GM19395 (cell line): ENCODE measurements around the gene TRIM73.
"Not testable (repeated sequence)": the region's sequence is repeated elsewhere in the genome, so short reads cannot be mapped to it uniquely, and the experiment has no call there.

Experiments used
- ATAC-seq: cut with Tn5 transposase; IDR thresholded peaks from one replicate; pipeline ENCODE4 v1.9.1; 2021; ENCODE audit warnings: mild to moderate bottlenecking, moderate library complexity; ENCODE audit not compliant: unreplicated experiment

Gene TRIM73

DNA sequence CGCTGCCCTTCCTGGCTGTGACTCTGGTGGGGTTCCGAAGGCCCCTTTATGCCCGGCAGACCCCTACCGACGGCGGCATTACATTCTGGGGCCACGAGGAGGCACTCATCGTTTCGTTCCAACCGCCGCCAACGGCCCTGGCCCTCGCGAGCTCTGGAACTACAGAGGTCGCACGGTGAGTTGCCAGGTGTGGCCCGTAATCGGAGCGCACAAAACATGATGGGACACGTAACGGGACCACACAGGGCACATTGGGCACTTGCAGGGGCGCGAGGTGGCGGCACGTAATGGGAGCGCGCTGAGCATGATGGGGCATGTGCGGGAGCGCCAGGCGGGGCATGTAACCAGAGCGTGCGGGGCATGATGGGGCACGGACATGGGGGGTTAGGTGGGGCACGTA, at the start of gene TRIM73:
Gene TRIM73 (plus strand): TSS at position 301 of the 400 bp plus-strand sequence. CDS start 3,305 bp downstream, outside the sequence.
- not testable (repeated sequence) for ATAC-seq

DNA sequence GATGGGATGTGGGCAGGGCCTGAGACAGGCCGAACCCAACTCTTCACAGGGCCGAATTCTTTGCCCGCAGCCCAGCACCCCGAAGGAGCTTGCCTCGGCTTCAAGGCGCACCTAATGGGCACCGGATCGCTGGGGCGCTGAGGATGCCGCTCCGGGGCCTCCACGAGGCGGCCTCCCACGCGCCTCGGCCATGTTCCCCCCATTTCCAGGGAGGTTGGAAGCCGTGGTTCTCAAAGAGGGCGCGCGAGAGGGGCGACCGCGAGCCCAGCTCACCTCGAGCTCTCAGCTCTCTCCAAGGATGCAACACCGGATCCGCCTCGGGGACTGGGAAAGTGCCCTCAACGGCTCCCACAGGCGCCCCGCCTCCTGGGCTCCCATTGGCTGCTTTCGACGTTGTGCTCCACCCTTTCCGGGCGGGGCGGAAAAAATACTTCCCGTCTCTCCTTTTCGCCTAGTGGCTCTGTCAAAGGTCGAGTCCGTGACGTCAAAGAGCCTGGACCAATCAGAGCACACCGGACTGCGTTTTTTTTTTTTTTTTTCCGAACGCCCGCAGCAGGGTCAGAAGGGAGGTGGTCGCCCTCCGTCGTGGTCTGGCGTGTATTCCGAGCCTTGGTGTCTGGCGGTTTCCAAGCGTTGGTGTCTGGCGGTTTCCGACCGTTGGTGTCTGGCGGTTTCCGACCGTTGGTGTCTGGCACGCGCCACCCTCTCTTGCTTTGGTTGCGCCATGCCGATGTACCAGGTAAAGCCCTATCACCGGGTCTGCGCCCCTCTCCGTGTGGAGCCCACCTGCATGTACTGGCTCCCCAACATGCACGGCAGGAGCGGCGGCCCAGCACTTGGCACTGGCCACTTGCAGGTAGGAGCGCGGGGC, 36.5 kb upstream of the TRIM73 start:
- ATAC-seq = peak; percentile 81

DNA sequence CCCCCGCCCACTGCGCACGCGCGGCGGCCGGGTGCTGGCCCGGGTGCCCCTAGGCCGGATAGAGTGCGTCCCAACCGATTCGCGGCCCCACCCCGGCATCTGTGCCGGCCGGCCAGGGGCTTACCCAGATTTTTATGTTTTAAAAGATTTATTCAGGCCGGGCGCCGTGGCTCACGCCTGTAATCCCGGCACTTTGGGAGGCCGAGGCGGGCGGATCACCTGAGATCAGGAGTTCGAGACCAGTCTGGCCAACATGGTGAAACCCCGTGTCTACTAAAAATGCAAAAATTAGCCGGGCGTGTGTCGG, 35.9 kb upstream of the TRIM73 start:
- ATAC-seq = not testable (repeated sequence)

GRCh38 chr7:75364079-75364478, 31.4 kb upstream of the TRIM73 start:
- not testable (repeated sequence) for ATAC-seq

- ATAC-seq = not testable (repeated sequence)
Measured at GRCh38 chr7:75366643-75367042, 28.8 kb upstream of the TRIM73 start.

- ATAC-seq = not testable (repeated sequence)
Measured at GRCh38 chr7:75367313-75367712, 28.1 kb upstream of the TRIM73 start.

DNA sequence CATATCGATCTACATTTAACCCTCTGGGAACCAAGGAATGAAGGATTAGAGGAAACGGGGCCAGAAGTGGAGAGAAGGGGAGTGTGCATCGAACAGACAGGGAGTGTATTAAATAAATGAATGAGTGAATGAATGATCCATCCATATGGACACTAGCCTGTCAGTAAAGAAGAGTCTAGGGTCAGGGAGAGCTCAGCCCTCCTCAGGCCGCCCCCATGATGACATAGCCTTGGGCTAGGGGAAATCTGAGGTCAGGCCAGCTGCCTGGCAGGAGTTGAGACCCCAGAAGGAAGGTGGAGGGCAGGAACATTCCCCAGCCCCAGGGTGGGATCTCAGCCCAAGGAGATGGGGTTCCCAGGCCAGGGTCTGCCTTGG, 21.3 kb upstream of the TRIM73 start:
- ATAC-seq = not testable (repeated sequence)

DNA sequence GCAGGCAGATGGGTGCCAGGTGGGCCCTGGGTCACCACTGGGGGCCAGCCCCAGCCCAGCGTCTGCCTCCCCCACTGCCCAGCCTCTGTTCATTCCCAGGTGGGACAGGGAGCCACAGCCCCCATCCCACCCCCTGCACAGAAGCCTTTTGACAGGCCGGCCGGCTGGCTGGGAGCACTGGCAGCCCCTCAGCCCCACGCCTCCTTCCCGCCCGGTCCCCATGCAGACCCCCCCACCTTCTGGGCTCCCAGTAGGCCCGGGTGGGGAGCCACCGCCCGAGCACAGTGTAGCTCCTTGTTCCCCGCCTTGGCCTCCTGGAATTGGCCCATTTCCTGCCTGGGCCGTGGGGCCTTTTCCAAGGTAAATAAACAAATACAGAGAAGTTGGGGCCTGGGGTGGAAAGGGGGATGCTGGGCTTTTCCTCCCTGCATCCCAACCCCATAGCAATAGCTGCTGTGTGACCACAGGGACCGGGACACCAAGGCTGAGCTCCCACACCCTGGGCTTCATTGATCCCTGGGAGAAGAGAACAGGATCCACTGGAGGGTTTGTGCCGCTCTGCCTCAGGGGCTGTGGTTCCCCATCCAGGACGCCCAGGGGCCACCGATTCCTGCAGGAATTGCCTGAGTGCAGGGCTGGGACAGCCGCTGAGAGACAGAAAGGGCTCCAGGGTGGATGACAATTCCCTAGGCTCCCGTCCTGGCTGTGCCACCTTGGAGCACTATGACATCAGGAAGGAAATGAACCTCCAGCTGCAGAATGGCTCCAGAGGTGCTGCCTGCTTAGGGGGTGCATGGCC, 20.7 kb upstream of the TRIM73 start:
- not testable (repeated sequence) for ATAC-seq

DNA sequence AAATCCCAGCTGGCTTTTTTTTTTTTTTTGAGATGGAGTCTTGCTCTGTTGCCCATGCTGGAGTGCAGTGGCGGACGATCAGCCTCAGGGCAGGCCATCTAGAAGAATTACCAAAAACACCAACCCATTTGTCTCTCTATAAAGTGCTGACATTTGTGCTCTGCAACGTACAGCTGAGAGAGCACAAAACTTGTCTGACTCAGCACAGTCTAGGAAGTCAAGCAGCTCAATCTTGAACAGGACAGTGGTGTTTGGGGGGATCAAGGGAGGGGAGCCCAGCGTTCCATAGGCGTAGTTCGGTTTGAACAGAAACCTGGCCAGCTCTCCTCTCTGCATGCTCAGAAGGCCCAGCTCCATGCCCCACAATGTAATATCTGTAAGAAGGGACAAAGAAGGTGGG, 2.2 kb upstream of the TRIM73 start:
- ATAC-seq = not testable (repeated sequence)

DNA sequence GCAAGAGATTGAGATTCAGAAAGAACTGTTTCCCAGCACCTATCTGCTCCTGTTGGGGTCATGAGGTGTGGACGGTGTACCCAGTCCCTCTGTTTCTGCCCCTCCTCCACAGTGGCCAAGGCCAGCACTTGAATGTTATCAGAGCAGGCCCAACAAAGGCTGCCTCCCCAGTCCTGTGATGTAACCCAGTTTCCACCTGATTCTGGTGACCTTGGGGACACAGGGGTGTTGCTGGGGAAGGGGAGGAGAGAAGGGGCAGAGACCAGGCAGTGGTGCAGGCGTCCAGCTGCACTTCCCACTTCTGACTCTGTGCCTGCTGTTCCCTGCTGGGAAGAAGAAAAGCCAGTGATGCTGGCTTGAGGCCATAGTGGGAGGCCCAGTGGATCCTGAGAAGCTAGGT, 2.4 kb downstream of the TRIM73 start:
- ATAC-seq = not testable (repeated sequence)

DNA sequence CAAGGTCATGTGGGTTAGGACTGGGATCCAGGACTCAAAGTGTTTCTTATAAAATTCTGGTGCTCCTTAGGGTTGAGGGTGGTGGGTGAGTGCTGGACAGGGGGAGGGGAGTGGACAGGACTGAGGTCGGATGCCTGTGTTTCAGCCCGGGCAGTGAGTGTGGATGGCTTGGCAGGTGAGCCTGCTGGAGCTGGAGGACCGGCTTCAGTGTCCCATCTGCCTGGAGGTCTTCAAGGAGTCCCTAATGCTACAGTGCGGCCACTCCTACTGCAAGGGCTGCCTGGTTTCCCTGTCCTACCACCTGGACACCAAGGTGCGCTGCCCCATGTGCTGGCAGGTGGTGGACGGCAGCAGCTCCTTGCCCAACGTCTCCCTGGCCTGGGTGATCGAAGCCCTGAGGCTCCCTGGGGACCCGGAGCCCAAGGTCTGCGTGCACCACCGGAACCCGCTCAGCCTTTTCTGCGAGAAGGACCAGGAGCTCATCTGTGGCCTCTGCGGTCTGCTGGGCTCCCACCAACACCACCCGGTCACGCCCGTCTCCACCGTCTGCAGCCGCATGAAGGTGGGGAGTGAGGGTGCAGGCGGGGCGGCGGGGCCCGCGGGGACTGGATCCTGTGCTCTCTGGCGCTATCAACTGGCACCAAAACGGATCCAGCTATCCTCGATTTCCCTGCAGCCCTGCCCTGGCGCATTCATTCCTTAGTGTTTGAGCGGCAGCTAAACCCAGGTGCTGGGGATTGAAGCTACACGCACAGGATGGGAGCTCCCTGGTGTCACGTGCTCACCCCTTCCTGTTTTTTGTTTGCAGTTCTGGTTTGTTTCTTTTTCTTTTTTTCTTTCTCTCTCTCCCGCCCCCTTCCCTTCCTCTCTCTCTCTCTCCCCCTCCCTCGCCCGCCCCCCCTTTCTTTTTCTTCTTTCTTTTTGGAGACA, 3.6 kb downstream of the TRIM73 start:
- ATAC-seq = peak; percentile 62

GRCh38 chr7:75400575-75400974, 5.1 kb downstream of the TRIM73 start:
- ATAC-seq = not testable (repeated sequence)

GRCh38 chr7:75403455-75404443, 8.3 kb downstream of the TRIM73 start:
- ATAC-seq = not testable (repeated sequence)

GRCh38 chr7:75404663-75405062, 9.2 kb downstream of the TRIM73 start:
- ATAC-seq = not testable (repeated sequence)

GRCh38 chr7:75409880-75410822, 14.7 kb downstream of the TRIM73 start:
- peak; percentile 86 for ATAC-seq

DNA sequence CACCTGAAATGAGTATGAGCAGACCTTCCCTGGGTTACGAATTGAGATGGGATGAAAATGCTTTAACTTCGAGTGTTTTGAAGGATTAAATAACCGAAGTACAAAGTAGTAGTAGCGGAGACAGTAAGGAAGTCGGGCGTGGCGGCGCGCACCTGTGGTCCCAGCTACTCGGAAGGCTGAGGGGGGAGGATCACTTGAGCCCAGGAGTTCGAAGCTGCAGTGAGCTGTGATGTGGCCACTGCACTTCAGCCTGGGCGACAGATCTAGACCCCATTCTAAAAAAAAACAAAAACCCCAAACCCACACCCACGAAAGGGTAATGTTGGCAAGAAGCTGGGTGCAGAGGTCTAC, 15.4 kb downstream of the TRIM73 start:
- ATAC-seq = peak; percentile 19

DNA sequence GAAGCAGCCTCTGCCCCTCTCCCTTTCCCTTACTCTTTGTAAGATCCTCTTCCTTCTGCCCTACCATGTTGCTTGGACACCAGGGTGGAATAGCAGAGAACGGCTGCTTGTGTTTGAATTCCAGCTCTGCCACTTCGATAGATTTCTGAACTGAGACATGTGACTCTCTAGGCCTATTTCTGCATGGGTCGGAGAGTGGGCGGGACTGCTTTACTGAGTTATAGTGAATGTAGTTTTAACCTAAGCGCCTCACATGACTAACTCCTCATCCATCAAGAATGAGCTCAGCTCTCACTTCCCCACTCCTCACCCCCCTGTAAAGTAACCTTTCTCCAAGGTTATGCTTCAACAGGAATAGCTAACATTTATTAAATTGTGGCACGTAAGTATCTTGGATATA, 18.8 kb downstream of the TRIM73 start:
- not testable (repeated sequence) for ATAC-seq

DNA sequence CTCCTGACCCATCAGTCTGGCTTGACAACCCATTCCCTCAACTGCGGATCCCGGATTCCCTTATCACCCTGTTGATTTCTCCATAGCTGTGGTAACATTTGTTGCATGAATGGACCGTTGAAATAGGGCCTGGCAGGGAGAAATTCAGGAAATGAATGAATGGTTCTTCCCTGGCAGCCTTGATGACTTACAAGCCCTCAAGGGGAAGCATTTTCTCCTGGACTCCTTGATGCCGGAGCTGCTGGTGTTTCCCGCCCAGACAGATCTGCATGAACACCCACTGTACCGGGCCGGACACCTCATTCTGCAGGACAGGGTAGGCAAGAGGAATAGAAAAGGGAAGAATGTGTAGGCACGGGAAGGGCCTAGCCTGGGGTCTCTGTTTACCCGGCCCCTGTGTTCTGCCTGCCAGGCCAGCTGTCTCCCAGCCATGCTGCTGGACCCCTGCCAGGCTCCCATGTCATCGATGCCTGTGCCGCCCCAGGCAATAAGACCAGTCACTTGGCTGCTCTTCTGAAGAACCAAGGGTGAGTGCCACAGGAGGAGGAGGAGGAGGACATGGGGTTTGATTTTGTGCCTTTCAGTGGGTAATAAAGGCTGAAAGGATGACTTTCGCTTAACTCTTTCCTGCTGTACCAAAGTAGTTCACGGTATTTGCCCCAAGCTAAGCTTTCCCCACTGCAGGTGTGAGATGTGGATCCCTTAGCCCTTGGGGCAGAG, 19.4 kb downstream of the TRIM73 start:
- ATAC-seq = not testable (repeated sequence)
